MM.1S (cell line): ENCODE data around the gene CASTOR2.
"Not testable (repeated sequence)": the region's sequence is repeated elsewhere in the genome, so short reads cannot be mapped to it uniquely, and the experiment has no call there.

Experiments
- CTCF ChIP-seq: fragments of 300-600 bp; sonication (generic); IDR thresholded peaks from 2 replicates; pipeline ENCODE4 v1.5.1; 2016; ENCODE audit warnings: antibody characterized with exemption, low read length, mixed read lengths
- EZH2 ChIP-seq: fragments of 300-600 bp; sonication (generic); optimal IDR thresholded peaks from 2 replicates; pipeline ENCODE3; 2017; ENCODE audit warnings: low read depth, mild to moderate bottlenecking, antibody characterized with exemption, low read length, mixed read lengths

DNA sequence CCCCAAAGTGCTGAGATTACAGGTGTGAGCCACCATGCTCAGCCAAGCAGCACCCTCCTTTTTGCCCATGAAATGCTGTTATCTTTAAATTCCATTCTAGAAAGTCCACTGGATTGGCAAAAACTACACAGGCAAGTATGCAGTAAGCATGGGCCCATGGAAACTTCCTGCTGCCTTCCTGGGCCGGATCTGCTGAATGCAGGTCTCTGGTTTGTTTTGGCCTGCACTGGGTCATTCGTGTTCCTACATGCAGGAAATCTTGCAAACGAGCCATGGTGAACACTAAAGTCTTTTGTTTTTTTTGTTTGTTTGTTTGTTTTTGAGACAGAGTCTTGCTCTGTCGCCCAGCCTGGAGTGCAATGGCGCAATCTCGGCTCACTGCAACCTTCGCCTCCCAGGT is 7.9 kb downstream of the CASTOR2 start:
- TF ChIP-seq CTCF, EZH2: not testable (repeated sequence)
